ENCODE results near the gene GPR32. TPM values are rescaled to one million over a fixed set of nuclear protein-coding genes. Genes with fewer than 3 reads are reported as not detected.

The GPR32 gene
- total RNA-seq, 2 donors from 2014 or later: not detected

DNA sequence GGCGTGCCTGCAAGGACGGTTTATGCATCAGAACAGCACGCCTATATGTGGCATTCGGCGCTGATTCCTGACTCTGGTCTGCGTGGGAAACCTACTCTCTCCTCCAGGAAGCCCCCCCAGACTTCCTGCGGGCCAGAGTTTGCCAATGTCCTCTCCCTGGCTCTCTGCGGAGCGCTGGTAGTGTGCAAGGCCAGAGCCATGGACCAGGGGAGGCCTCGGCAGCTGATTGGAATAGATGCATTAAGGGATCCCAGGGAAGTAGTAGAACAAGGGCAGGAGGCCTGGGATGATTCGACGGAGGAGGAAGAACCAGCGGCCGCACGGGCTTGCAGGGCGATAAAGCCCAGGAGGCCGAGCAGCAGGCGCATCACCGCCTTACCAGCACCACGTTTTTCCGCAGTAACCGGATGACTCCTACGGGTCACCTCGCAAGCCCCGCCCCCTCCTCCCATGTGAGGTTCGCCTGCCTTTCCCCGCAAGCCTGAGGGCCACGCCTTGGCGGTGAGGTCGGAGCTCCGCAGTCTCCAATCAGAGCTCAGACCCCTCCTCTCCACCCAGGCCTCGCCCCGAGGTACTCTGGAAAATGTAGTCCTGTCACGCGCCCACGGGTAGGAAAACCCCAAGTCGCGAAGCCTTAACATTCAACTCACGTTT is 42.1 kb upstream of the GPR32 start:
- H3K27me3 ChIP-seq (replicated peaks; ENCODE audit: insufficient read depth): no peaks in the 10 kb centered on the region
- H3K9me3 ChIP-seq: no peaks in the 10 kb centered on the region
- peaks cover 2 to 20% of the 10 kb centered on the region in 2 donors for H3K4me1 ChIP-seq (ENCODE audit: control insufficient read depth in 1 of 2, low read depth in 2 of 2)
- ATAC-seq (ENCODE audit: insufficient number of reproducible peaks, low FRiP score, low read depth) (no peak), DNase-seq (ENCODE audit: low spot score) (no peak)
- TF ChIP-seq, protein P1, sequence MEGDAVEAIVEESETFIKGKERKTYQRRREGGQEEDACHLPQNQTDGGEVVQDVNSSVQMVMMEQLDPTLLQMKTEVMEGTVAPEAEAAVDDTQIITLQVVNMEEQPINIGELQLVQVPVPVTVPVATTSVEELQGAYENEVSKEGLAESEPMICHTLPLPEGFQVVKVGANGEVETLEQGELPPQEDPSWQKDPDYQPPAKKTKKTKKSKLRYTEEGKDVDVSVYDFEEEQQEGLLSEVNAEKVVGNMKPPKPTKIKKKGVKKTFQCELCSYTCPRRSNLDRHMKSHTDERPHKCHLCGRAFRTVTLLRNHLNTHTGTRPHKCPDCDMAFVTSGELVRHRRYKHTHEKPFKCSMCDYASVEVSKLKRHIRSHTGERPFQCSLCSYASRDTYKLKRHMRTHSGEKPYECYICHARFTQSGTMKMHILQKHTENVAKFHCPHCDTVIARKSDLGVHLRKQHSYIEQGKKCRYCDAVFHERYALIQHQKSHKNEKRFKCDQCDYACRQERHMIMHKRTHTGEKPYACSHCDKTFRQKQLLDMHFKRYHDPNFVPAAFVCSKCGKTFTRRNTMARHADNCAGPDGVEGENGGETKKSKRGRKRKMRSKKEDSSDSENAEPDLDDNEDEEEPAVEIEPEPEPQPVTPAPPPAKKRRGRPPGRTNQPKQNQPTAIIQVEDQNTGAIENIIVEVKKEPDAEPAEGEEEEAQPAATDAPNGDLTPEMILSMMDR (IDR thresholded peaks at IDR 0.05): no peak
- H3K27ac ChIP-seq: no peak overlapping the region
- no peak overlapping the region for H3K4me3 ChIP-seq
- no peaks in the 10 kb centered on the region for H3K36me3 ChIP-seq

DNA sequence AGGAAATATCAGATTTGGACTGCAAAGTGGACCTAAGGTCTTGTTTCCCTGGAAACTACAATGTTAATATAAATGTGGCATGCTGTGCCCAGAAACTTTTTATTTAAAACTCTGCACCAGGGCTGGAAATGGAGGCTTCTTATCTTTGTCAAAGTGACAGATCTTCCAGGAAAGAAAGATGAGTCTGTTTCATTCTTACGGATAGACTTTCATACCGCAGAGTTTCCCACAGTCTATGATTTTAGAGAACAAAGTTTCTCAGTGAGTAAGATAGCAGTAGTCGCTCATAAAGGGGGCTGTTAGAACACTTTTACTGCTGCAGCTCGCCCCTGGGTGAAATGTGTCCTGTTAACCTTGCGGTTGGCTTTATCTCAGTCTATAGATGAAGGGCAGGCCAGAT is 40.4 kb upstream of the GPR32 start:
- H3K27me3 ChIP-seq (replicated peaks; ENCODE audit: insufficient read depth): no peaks in the 10 kb centered on the region
- no peak for DNase-seq (ENCODE audit: low spot score)
- TF ChIP-seq, protein P1 (IDR thresholded peaks at IDR 0.05): no peak
- H3K9me3 ChIP-seq: no peaks in the 10 kb centered on the region
- no peaks in the 10 kb centered on the region for H3K36me3 ChIP-seq
- H3K4me3 ChIP-seq: no peak overlapping the region
- peaks cover 2 to 10% of the 10 kb centered on the region in 2 donors for H3K4me1 ChIP-seq (ENCODE audit: control insufficient read depth in 1 of 2, low read depth in 2 of 2)
- H3K27ac ChIP-seq: no peak overlapping the region
- no peak for ATAC-seq (ENCODE audit: insufficient number of reproducible peaks, low FRiP score, low read depth)

DNA sequence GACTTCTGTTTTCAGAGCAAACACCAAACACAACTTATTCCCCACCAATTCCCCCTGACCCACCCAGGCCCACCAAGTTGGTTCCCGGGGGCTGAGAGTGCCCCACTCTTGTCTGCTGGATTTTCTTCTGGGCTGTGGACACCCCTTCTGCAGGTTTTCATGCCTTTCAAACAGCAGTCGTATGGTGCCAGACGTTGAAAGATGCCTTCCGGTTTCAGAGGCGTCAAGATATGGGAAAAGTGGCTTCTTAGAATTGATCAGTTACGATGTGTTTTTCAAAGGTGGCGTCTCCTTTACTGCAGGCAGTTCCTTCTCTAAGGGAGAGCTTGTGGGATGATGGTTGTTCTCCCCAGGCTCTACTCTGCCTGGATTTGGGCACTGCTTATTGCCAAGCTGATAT is 34.4 kb upstream of the GPR32 start:
- Histone ChIP-seq H3K27ac (no peak overlapping the region), H3K36me3 (no peaks in the 10 kb centered on the region), H3K4me3 (no peak overlapping the region), H3K9me3 (no peaks in the 10 kb centered on the region), H3K27me3 (replicated peaks; ENCODE audit: insufficient read depth) (no peaks in the 10 kb centered on the region), H3K4me1 (ENCODE audit: control insufficient read depth in 1 of 2, low read depth in 2 of 2) (no peaks in the 10 kb centered on the region)
- ATAC-seq (ENCODE audit: insufficient number of reproducible peaks, low FRiP score, low read depth): no peak
- TF ChIP-seq, protein P1 (IDR thresholded peaks at IDR 0.05): no peak
- no peak for DNase-seq (ENCODE audit: low spot score)

DNA sequence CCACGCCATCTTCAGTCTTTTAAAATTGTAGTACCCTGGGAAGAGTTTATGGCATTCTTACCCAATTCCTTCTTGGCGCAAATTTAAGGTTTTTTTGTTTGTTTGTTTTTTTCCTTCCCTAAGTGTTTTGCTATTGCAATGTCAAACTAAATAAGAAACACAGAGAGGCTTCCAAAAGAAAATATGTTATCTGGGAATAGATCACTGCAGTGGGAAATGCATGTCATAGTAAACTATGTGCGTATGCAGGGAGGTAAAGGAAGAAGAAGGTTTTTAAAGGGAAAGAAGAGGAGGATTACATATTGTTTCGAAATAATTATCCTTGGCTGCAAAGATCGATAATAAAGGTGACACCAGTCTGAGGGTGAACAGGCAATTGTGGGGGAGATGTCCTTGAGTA is 33.9 kb upstream of the GPR32 start:
- no peaks in the 10 kb centered on the region for H3K27me3 ChIP-seq (replicated peaks; ENCODE audit: insufficient read depth)

DNA sequence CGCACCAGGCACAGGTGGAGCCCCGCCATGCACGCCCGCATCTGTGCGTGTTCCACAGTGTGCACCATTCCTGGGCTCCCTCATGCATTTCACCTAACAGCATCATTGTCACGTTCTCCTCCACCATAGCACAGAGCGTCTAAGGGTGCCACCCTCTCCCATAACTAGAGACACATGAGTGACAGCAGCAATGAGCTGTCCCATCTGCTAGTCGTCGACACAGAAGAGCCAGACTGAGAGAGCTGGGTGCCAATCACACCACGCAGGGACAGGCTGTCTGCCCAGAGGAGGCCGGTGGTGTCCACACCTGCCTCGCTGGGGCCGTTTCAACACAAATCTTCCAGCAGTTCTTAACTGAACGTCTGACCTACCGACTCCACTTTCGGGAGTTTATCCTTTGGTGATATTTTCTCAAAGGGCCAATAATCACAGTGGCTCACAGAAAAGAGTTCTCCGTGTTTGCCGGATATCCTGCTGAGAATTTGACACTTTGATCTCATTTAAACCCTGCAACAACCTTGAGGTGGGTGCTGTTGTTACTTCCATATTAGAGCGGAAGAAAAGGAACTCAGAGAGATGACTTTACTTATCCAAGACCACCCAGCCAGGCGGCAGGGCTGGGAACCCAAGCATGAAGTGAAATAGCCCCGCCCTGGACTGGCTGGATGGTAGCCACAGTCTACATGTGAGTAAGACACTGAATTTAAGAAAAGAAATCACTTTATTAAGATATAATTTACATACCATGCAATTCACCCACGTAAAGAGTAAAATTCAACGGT is 30.9 kb upstream of the GPR32 start:
- TF ChIP-seq, protein P1 (IDR thresholded peaks at IDR 0.05): no peak
- H3K4me3 ChIP-seq: no peak overlapping the region
- DNase-seq (ENCODE audit: low spot score) (no peak), ATAC-seq (ENCODE audit: insufficient number of reproducible peaks, low FRiP score, low read depth) (no peak)
- no peak overlapping the region for H3K27ac ChIP-seq
- no peaks in the 10 kb centered on the region for H3K9me3 ChIP-seq
- H3K27me3 ChIP-seq (replicated peaks; ENCODE audit: insufficient read depth): no peaks in the 10 kb centered on the region
- no peaks in the 10 kb centered on the region for H3K4me1 ChIP-seq (ENCODE audit: control insufficient read depth in 1 of 2, low read depth in 2 of 2)
- no peaks in the 10 kb centered on the region for H3K36me3 ChIP-seq

More for the DNA sequence above, 33.9 kb upstream of the GPR32 start:
- Histone ChIP-seq H3K9me3 (no peaks in the 10 kb centered on the region), H3K4me3 (no peak overlapping the region), H3K36me3 (no peaks in the 10 kb centered on the region), H3K27ac (no peak overlapping the region), H3K4me1 (ENCODE audit: control insufficient read depth in 1 of 2, low read depth in 2 of 2) (no peaks in the 10 kb centered on the region)
- ATAC-seq (ENCODE audit: insufficient number of reproducible peaks, low FRiP score, low read depth): no peak
- TF ChIP-seq, protein P1 (IDR thresholded peaks at IDR 0.05): no peak
- DNase-seq (ENCODE audit: low spot score): no peak
